ENCODE data around the gene LSM4.

GRCh38 chr19:18344582-18344950, 21.7 kb upstream of the LSM4 start:
- no peak for TF ChIP-seq CTCF (conservative IDR thresholded peaks at IDR 0.05 in 1 of 2, IDR thresholded peaks at IDR 0.05 in 1 of 2; ENCODE audit: low read depth in 1 of 2, low read length in 2 of 2)
- no peak for TF ChIP-seq EZH2 (IDR thresholded peaks at IDR 0.05; ENCODE audit: low read length, missing control alignments)

Data from fibroblast of lung (primary cell).